Measurements from ENCODE around the gene ZFYVE26. TPM values are rescaled to one million over a fixed set of nuclear protein-coding genes. Genes with fewer than 3 reads are reported as not detected.

Gene ZFYVE26
- total RNA-seq, 2 experiments from 2014 or later: 14.4 to 16.8 TPM

DNA sequence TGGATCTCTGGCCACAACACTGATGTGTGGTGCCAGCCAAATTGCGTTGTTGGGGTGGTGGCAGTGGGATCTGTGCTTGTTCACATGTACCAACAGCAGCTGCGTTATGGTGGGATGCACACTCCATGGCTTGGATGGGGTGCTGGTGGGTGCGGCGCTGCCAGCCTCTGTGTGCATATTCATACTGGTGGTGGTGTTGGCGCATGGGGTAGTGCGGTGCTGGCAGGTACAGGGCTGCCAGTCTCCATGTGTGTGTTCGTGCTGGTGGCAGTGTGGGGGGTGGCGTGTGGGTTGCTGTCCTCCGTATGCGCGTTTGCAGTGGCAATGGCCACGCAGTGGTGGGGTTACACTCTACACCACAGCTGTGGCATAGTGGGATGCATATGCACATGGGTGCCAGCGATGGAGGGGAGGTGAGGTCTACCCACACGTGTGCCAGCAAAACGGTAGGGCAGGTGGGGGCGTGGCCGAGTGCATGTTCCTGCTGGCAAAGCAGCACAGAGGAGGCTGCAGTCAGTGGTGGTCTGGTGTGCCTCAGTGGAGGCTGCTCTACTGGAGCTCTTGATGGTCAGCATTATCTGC, 29.7 kb upstream of the ZFYVE26 start:
- no peaks in the 10 kb centered on the region for H3K27me3 Mint-ChIP-seq
- H3K9me3 Mint-ChIP-seq: peaks cover 7% of the 10 kb centered on the region
- H3K27ac Mint-ChIP-seq: no peak overlapping the region
- peaks cover 2% of the 10 kb centered on the region for H3K4me1 Mint-ChIP-seq (ENCODE audit: low read depth)
- TF ChIP-seq, protein P1, sequence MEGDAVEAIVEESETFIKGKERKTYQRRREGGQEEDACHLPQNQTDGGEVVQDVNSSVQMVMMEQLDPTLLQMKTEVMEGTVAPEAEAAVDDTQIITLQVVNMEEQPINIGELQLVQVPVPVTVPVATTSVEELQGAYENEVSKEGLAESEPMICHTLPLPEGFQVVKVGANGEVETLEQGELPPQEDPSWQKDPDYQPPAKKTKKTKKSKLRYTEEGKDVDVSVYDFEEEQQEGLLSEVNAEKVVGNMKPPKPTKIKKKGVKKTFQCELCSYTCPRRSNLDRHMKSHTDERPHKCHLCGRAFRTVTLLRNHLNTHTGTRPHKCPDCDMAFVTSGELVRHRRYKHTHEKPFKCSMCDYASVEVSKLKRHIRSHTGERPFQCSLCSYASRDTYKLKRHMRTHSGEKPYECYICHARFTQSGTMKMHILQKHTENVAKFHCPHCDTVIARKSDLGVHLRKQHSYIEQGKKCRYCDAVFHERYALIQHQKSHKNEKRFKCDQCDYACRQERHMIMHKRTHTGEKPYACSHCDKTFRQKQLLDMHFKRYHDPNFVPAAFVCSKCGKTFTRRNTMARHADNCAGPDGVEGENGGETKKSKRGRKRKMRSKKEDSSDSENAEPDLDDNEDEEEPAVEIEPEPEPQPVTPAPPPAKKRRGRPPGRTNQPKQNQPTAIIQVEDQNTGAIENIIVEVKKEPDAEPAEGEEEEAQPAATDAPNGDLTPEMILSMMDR (IDR thresholded peaks at IDR 0.05): no peak
- ChIA-PET CTCF (no interaction called here), POLR2A (no interaction called here)
- H3K4me3 Mint-ChIP-seq: no peak overlapping the region
- H3K36me3 Mint-ChIP-seq (ENCODE audit: low read depth): peaks cover 33% of the 10 kb centered on the region
- no peak for ATAC-seq
- no peak for DNase-seq
- intact Hi-C loops (cut with micrococcal nuclease): no loop called here

DNA sequence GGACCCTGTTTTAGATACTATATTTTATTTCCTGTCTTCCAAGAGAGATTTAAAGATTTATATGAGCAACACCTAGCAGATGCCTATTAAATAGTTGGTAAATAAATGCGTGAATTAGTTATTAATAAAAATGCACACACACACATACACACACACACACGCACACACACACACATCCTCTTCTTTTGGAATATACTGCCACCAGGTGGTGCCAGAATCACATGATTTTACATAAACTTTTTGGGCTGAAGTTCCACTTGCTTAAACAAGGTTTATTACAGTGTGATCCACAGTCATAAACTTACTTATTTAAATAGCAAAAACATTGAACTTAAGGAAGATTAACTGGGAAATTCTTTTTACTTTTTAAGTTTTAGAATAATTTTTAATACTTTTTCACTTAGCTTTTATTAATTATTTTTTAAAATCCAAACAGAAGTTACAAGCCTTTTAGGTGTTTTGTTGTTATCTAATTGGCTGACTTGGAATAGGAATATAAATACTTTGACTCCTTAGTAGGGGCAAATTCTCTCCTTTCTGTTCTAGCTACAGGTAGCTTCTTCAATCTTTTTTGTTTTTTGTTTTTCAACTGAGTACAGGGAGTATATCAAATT, 20.7 kb upstream of the ZFYVE26 start:
- H3K36me3 Mint-ChIP-seq (ENCODE audit: low read depth): peaks cover 7% of the 10 kb centered on the region
- TF ChIP-seq, protein P1 (IDR thresholded peaks at IDR 0.05): peak; percentile 58
- H3K4me3 Mint-ChIP-seq: no peak overlapping the region
- H3K27ac Mint-ChIP-seq: no peak overlapping the region
- H3K4me1 Mint-ChIP-seq (ENCODE audit: low read depth): no peaks in the 10 kb centered on the region
- ATAC-seq (no peak), DNase-seq (peak; percentile 61)
- ChIA-PET CTCF (interaction anchor here (0.6 to 2.1 kb wide), 17 partner anchors 11 to 980 kb away, joined by 3 to 10 read pairs (median 4); no protein-coding TSS in a partner anchor), POLR2A (interaction anchor here (0.5 to 1.2 kb wide), 3 partner anchors 21 to 384 kb away, joined by 3 to 4 read pairs (median 3); partner anchors contain the start of gene ZFYVE26)
- H3K9me3 Mint-ChIP-seq: no peaks in the 10 kb centered on the region
- intact Hi-C loops (cut with micrococcal nuclease): no loop called here
- H3K27me3 Mint-ChIP-seq: no peaks in the 10 kb centered on the region

- no peak overlapping the region for H3K4me3 Mint-ChIP-seq
- H3K36me3 Mint-ChIP-seq (ENCODE audit: low read depth): peaks cover 7% of the 10 kb centered on the region
- H3K4me1 Mint-ChIP-seq (ENCODE audit: low read depth): no peaks in the 10 kb centered on the region
- no peaks in the 10 kb centered on the region for H3K27me3 Mint-ChIP-seq
- ChIA-PET CTCF (interaction anchor here (0.7 to 1.4 kb wide), 3 partner anchors 13 to 226 kb away, joined by 3 to 9 read pairs (median 4); no protein-coding TSS in a partner anchor), POLR2A (interaction anchor here (0.6 kb wide), 1 partner anchor 337 kb away, joined by 5 read pairs; no protein-coding TSS in a partner anchor)
- DNase-seq (no peak), ATAC-seq (no peak)
- intact Hi-C loops (cut with micrococcal nuclease): no loop called here
- H3K9me3 Mint-ChIP-seq: no peaks in the 10 kb centered on the region
- TF ChIP-seq, protein P1 (IDR thresholded peaks at IDR 0.05): no peak
- H3K27ac Mint-ChIP-seq: no peak overlapping the region
Measured at GRCh38 chr14:67835596-67835995, 19.2 kb upstream of the ZFYVE26 start.

DNA sequence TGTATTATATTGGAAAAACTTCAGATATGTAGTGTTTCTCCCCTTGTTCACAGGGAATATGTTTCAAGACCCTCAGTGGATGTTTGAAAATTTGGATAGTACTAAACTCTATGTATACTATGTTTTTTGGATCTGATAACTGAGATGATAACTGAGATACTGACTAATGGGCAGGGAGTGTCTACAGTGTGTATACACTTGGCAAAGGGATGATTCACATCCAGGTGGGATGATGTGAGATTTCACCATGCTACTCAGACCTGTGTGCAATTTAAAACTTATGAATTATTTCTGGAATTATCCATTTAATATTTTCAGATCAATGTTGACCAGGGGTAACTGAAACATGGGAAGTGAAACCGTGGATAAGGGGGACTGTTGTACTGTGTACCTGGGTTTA, 17.0 kb upstream of the ZFYVE26 start:
- DNase-seq (no peak), ATAC-seq (no peak)
- H3K27me3 Mint-ChIP-seq: no peaks in the 10 kb centered on the region
- H3K4me1 Mint-ChIP-seq (ENCODE audit: low read depth): no peaks in the 10 kb centered on the region
- intact Hi-C loops (cut with micrococcal nuclease): no loop called here
- H3K4me3 Mint-ChIP-seq: no peak overlapping the region
- H3K9me3 Mint-ChIP-seq: peaks cover 1% of the 10 kb centered on the region
- no peak overlapping the region for H3K27ac Mint-ChIP-seq
- TF ChIP-seq, protein P1 (IDR thresholded peaks at IDR 0.05): no peak
- H3K36me3 Mint-ChIP-seq (ENCODE audit: low read depth): peaks cover 13% of the 10 kb centered on the region
- ChIA-PET CTCF (interaction anchor here (1.4 kb wide), 1 partner anchor 1011 kb away, joined by 3 read pairs; no protein-coding TSS in a partner anchor), POLR2A (no interaction called here)

DNA sequence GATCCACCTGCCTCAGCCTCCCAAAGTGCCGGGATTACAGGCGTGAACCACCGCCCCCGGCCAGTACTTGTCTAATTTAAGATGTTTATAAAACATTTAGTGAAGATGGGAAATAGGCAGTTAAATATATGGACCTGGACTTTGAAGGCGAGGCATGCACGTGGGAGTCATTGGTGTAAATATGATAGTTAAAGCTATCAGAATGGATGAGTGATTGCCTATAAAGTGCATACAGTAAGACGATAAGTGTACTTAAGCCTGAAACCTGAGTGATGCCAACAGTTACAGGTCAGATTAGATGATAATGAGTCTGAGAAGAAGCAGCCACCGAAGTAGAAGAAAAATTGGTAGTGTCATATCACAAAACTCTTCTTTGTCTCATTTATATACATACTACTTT, 14.7 kb upstream of the ZFYVE26 start:
- ChIA-PET CTCF (no interaction called here), POLR2A (interaction anchor here (1.2 kb wide), 1 partner anchor 11 kb away, joined by 3 read pairs; the partner anchor contains the start of gene RAD51B)
- H3K36me3 Mint-ChIP-seq (ENCODE audit: low read depth): peaks cover 24% of the 10 kb centered on the region
- peaks cover 1% of the 10 kb centered on the region for H3K9me3 Mint-ChIP-seq
- no peaks in the 10 kb centered on the region for H3K27me3 Mint-ChIP-seq
- no peak overlapping the region for H3K27ac Mint-ChIP-seq
- no peak overlapping the region for H3K4me3 Mint-ChIP-seq
- ATAC-seq (no peak), DNase-seq (no peak)
- H3K4me1 Mint-ChIP-seq (ENCODE audit: low read depth): no peaks in the 10 kb centered on the region
- TF ChIP-seq, protein P1 (IDR thresholded peaks at IDR 0.05): no peak
- intact Hi-C loops (cut with micrococcal nuclease): no loop called here
